ENCODE data around the gene FANCC. TPM values are rescaled to one million over a fixed set of nuclear protein-coding genes. Genes with fewer than 3 reads are reported as not detected.

FANCC gene
- total and polyA plus RNA-seq, 2 of the 13 experiments (the other 11 are each of a cell fraction or from before 2014, with no cell fraction given): 7.4 to 8.6 TPM

GRCh38 chr9:95134457-95134881 is 183.0 kb downstream of the FANCC start:
- no peak for ATAC-seq

More at GRCh38 chr9:95134457-95134881, 183.0 kb downstream of the FANCC start:
- no peak for FAIRE-seq
- CTCF ChIA-PET (ENCODE audit: low intra/inter-chr PET ratio, low total read pairs): no interaction called here
- 89% methylated on average over 7 of the region's 9 CpGs for WGBS (ENCODE audit: low lambda C conversion rate)
- Histone ChIP-seq H2AFZ (ENCODE audit: low read length) (no peak overlapping the region), H4K20me1 (ENCODE audit: insufficient read depth, low read length) (no peaks in the 10 kb centered on the region), H3K79me2 (ENCODE audit: insufficient read depth, low read length) (no peaks in the 10 kb centered on the region), H3K9me3 (ENCODE audit: low read length) (no peaks in the 10 kb centered on the region), H3K27me3 (ENCODE audit: control insufficient read depth in 1 of 2, insufficient read depth in 2 of 2, low read length in 2 of 2) (no peaks in the 10 kb centered on the region), H3K27ac (ENCODE audit: extremely low read length, insufficient read depth, low read length) (no peak overlapping the region), H3K9ac (ENCODE audit: insufficient read depth, low read depth, low read length) (no peak overlapping the region), H3K4me1 (ENCODE audit: insufficient read depth, low read length) (peaks cover 30% of the 10 kb centered on the region), H3K4me3 (replicated peaks in 1 of 3; ENCODE audit: insufficient read depth in 1 of 3, low read depth in 2 of 3, low read length in 3 of 3) (no peak overlapping the region), H3K36me3 (replicated peaks in 1 of 2; ENCODE audit: control insufficient read depth in 1 of 2, insufficient read depth in 2 of 2, low read length in 2 of 2) (peaks cover 0 to 1% of the 10 kb centered on the region in 2 experiments; a peak in 2 of 5 replicates), H3K4me2 (ENCODE audit: low read depth, low read length) (no peak overlapping the region)
- no peak for DNase-seq (ENCODE audit: low spot score)
- TF ChIP-seq ZSCAN25 (CRISPR knock-in tag; IDR thresholded peaks at IDR 0.05) (0 out of 2 replicates have a peak, but pooled peaks have one; percentile 44), MLLT10 (CRISPR knock-in tag; IDR thresholded peaks at IDR 0.05) (no peak), CEBPG (CRISPR knock-in tag; IDR thresholded peaks at IDR 0.05) (peak; percentile 33; the same call in 1 of the 2 replicates), POGZ (CRISPR knock-in tag; IDR thresholded peaks at IDR 0.05) (0 out of 2 replicates have a peak, but pooled peaks have one; percentile 16), HNF4A (CRISPR knock-in tag; IDR thresholded peaks at IDR 0.05) (0 out of 2 replicates have a peak, but pooled peaks have one; percentile 25), CEBPB (IDR thresholded peaks at IDR 0.05; ENCODE audit: borderline replicate concordance, low read depth, low read length) (peak; percentile 3; the same call in 1 of the 2 replicates)
- TF ChIP-seq, protein P1, sequence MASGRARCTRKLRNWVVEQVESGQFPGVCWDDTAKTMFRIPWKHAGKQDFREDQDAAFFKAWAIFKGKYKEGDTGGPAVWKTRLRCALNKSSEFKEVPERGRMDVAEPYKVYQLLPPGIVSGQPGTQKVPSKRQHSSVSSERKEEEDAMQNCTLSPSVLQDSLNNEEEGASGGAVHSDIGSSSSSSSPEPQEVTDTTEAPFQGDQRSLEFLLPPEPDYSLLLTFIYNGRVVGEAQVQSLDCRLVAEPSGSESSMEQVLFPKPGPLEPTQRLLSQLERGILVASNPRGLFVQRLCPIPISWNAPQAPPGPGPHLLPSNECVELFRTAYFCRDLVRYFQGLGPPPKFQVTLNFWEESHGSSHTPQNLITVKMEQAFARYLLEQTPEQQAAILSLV (CRISPR knock-in tag; IDR thresholded peaks at IDR 0.05; ENCODE audit: borderline replicate concordance): no peak
- TF ChIP-seq, protein P2, sequence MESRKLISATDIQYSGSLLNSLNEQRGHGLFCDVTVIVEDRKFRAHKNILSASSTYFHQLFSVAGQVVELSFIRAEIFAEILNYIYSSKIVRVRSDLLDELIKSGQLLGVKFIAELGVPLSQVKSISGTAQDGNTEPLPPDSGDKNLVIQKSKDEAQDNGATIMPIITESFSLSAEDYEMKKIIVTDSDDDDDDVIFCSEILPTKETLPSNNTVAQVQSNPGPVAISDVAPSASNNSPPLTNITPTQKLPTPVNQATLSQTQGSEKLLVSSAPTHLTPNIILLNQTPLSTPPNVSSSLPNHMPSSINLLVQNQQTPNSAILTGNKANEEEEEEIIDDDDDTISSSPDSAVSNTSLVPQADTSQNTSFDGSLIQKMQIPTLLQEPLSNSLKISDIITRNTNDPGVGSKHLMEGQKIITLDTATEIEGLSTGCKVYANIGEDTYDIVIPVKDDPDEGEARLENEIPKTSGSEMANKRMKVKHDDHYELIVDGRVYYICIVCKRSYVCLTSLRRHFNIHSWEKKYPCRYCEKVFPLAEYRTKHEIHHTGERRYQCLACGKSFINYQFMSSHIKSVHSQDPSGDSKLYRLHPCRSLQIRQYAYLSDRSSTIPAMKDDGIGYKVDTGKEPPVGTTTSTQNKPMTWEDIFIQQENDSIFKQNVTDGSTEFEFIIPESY (CRISPR knock-in tag; IDR thresholded peaks at IDR 0.05): 0 out of 2 replicates have a peak, but pooled peaks have one; percentile 9
- no TSS peak for BruUV-seq (replicated peaks)
- in situ Hi-C loops (cut with HindIII; ENCODE audit: extremely low pct_ligation_motif_present, low pct_unique_long_range_greater_than_20kb): loop anchor here (5.0 kb wide), 1 partner anchor 452 kb away; no protein-coding TSS in a partner anchor
- intact Hi-C loops (cut with micrococcal nuclease; ENCODE audit: unreplicated experiment): loop anchor here (5.0 kb wide), 1 partner anchor 467 kb away; no protein-coding TSS in a partner anchor
- POLR2A ChIA-PET: no interaction called here
